Measurements from ENCODE around the gene DENND5B. TPM values are rescaled to one million over a fixed set of nuclear protein-coding genes. Genes with fewer than 3 reads are reported as not detected.

Gene DENND5B
- total and polyA plus RNA-seq, 10 of the 15 experiments (the other 5 are each of a cell fraction or from before 2014, with no cell fraction given) = 0.39 to 32.5 (median 20.6) TPM

DNA sequence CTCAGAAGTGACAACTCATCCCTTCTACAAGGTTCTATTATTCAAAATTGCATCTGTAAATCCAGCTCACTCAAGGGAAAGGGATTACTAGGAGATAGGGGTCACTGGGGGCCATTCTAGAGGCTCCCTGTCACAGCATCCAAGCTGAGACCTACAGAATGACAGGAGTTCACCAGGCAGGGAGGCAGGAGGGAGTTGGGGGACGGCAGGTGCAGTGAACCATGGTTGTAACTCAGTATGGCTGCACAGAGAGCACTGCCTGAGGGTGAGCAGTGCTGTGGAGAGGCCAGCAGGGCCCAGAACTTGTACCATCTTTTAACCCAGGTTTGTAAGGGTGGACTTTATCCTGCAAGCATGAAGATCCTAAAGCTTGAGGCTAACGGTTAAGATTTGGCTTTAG is 227.1 kb downstream of the DENND5B start:
- H3K4me2 ChIP-seq (ENCODE audit: control insufficient read depth, insufficient read depth) = peak overlapping the region; percentile 56; the same call in 1 of the 2 replicates
- no peak for DNase-seq (ENCODE audit: low read depth, low spot score)
- peaks cover 22% of the 10 kb centered on the region for H3K4me1 ChIP-seq (ENCODE audit: control insufficient read depth, insufficient read depth, low read length)
- no peaks in the 10 kb centered on the region for H4K20me1 ChIP-seq (ENCODE audit: control insufficient read depth, insufficient read depth)
- RAD21 ChIA-PET (ENCODE audit: unreplicated experiment) = interaction anchor here (0.6 to 2.3 kb wide), 5 partner anchors 65 to 112 kb away, joined by 3 to 21 read pairs (median 6); no protein-coding TSS in a partner anchor
- no peak overlapping the region for H3K9ac ChIP-seq (ENCODE audit: control insufficient read depth, insufficient read depth, low read length)
- SMC1A ChIA-PET (ENCODE audit: uncharacterized antibody, unreplicated experiment) = interaction anchor here (1.4 to 2.6 kb wide), 4 partner anchors 70 to 112 kb away, joined by 3 to 17 read pairs (median 16); no protein-coding TSS in a partner anchor
- CTCF ChIA-PET = interaction anchor here (0.6 to 4.4 kb wide), 12 partner anchors 11 to 235 kb away, joined by 3 to 33 read pairs (median 6); no protein-coding TSS in a partner anchor
- 95% methylated on average over 2 of the region's 2 CpGs for WGBS (ENCODE audit: insufficient coverage, insufficient replicate concordance, low lambda C conversion rate, missing lambda C conversion rate)
- H3K9me3 ChIP-seq (replicated peaks; ENCODE audit: control insufficient read depth, insufficient read depth, low read length) = no peaks in the 10 kb centered on the region; the same call in 2 of the 3 replicates
- intact Hi-C loops (cut with micrococcal nuclease; ENCODE audit: unreplicated experiment) = no loop called here
- ATAC-seq = no peak
- BruUV-seq (replicated peaks) = no TSS peak
- no peak for FAIRE-seq
- no peaks in the 10 kb centered on the region for H3K36me3 ChIP-seq (ENCODE audit: control insufficient read depth in 2 of 2, insufficient read depth in 2 of 2, low read length in 1 of 2)
- no peak overlapping the region for H3K4me3 ChIP-seq
- H3K27ac ChIP-seq (ENCODE audit: control insufficient read depth, insufficient read depth) = no peak overlapping the region
- no peak for TF ChIP-seq PAX8 (IDR thresholded peaks at IDR 0.05)
- TF ChIP-seq YY1 (IDR thresholded peaks at IDR 0.05; ENCODE audit: low read depth, low read length) = no peak
- no peak for TF ChIP-seq TARDBP (IDR thresholded peaks at IDR 0.05; ENCODE audit: borderline replicate concordance)
- no peak for TF ChIP-seq TAF1 (IDR thresholded peaks at IDR 0.05; ENCODE audit: borderline replicate concordance, low read depth, low read length)
- TF ChIP-seq, protein P1, sequence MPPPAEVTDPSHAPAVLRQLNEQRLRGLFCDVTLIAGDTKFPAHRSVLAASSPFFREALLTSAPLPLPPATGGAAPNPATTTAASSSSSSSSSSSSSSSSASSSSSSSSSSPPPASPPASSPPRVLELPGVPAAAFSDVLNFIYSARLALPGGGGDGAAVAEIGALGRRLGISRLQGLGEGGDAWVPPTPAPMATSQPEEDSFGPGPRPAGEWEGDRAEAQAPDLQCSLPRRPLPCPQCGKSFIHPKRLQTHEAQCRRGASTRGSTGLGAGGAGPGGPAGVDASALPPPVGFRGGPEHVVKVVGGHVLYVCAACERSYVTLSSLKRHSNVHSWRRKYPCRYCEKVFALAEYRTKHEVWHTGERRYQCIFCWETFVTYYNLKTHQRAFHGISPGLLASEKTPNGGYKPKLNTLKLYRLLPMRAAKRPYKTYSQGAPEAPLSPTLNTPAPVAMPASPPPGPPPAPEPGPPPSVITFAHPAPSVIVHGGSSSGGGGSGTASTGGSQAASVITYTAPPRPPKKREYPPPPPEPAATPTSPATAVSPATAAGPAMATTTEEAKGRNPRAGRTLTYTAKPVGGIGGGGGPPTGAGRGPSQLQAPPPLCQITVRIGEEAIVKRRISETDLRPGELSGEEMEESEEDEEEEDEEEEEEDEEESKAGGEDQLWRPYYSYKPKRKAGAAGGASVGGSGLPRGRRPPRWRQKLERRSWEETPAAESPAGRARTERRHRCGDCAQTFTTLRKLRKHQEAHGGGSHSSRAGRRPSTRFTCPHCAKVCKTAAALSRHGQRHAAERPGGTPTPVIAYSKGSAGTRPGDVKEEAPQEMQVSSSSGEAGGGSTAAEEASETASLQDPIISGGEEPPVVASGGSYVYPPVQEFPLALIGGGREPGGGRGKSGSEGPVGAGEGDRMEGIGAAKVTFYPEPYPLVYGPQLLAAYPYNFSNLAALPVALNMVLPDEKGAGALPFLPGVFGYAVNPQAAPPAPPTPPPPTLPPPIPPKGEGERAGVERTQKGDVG (CRISPR knock-in tag; IDR thresholded peaks at IDR 0.05) = no peak
- TF ChIP-seq, protein P2, sequence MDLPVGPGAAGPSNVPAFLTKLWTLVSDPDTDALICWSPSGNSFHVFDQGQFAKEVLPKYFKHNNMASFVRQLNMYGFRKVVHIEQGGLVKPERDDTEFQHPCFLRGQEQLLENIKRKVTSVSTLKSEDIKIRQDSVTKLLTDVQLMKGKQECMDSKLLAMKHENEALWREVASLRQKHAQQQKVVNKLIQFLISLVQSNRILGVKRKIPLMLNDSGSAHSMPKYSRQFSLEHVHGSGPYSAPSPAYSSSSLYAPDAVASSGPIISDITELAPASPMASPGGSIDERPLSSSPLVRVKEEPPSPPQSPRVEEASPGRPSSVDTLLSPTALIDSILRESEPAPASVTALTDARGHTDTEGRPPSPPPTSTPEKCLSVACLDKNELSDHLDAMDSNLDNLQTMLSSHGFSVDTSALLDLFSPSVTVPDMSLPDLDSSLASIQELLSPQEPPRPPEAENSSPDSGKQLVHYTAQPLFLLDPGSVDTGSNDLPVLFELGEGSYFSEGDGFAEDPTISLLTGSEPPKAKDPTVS (IDR thresholded peaks at IDR 0.05; ENCODE audit: low read depth, low read length) = no peak
- TF ChIP-seq KAT2A (conservative IDR thresholded peaks at IDR 0.05; ENCODE audit: control insufficient read depth, low read depth, low read length) = no peak
- no peak for TF ChIP-seq NFYB (IDR thresholded peaks at IDR 0.05; ENCODE audit: insufficient read depth, low read depth, low read length)
- POLR2A ChIA-PET = interaction anchor here (0.5 kb wide), 1 partner anchor 565 kb away, joined by 4 read pairs; no protein-coding TSS in a partner anchor
- no peaks in the 10 kb centered on the region for H3K27me3 ChIP-seq (replicated peaks in 1 of 2; ENCODE audit: control insufficient read depth in 2 of 2, insufficient read depth in 2 of 2, low read length in 1 of 2)
- in situ Hi-C loops (cut with MboI) = no loop called here
- H2AFZ ChIP-seq (ENCODE audit: control insufficient read depth, low read depth, low read length) = peak overlapping the region; percentile 90
- no peaks in the 10 kb centered on the region for H3K79me2 ChIP-seq (ENCODE audit: control insufficient read depth, insufficient read depth, low read length)

Measured in GM12878 (cell line).